K562 (cell line): Measurements from ENCODE around the gene CD1E. TPM values are rescaled to one million over a fixed set of nuclear protein-coding genes. Genes with fewer than 3 reads are reported as not detected.

ENCODE experiments used
- ATAC-seq: fragments of 200-7000 bp; cut with Tn5 transposase; 3 replicates; pipeline ENCODE4 v1.9.1; 2020; ENCODE audit warnings: moderate library complexity
- BruUV-seq: library from RNA; stranded (reverse); fragments of 400-500 nt; replicated peaks from 2 replicates; lab custom pipeline; 2021; lab: Mats Ljungman, UMichigan
- CTCF ChIA-PET: fragments of 300-600 bp; formaldehyde crosslinking; extraction: SDS; loops from one replicate; lab custom pipeline; 2021; ENCODE audit warnings: low intra/inter-chr PET ratio; lab: Yijun Ruan, JAX
- POLR2A ChIA-PET: fragments of 300-600, 350-650 bp; sonication (Branson Sonifier 250); formaldehyde crosslinking; extraction: SDS; loops from one replicate; lab custom pipeline; 2021; ENCODE audit warnings: antibody characterized with exemption, inconsistent platforms; lab: Yijun Ruan, JAX
- DNase-seq, 4 experiments: peaks; one replicate each; pipeline versions ENCODE4 v3.0.0 to v3.0.0-alpha.2; 2011 to 2018; ENCODE audit warnings: low spot score in 3 of 4, mixed read lengths in 3 of 4; ENCODE audit errors: extremely low read depth in 1 of 4
- FAIRE-seq: peaks from 2 replicates; lab custom pipeline; 2011; peaks lifted over from hg19 to GRCh38; lab: Jason Lieb, UNC
- H2AFZ ChIP-seq: 2 replicates; pipeline ENCODE4 v1.6.0; 2011; ENCODE audit warnings: low read depth, low read length, control low read depth, inconsistent platforms
- H3K27ac ChIP-seq: fragments of 200-600 bp; 3 replicates; pipeline ENCODE4 v1.8.0; 2011; ENCODE audit warnings: low read depth, mild to moderate bottlenecking, control low read depth, inconsistent platforms, low read length, moderate library complexity, mixed read lengths; ENCODE audit errors: extremely low read depth
- H3K27me3 ChIP-seq, 2 experiments: fragments of 300-600 bp in 1 of 2; 2 replicates in 1 of 2; 3 replicates in 1 of 2; pipeline versions ENCODE4 v1.6.0 to v1.8.0; 2011; ENCODE audit warnings: inconsistent platforms in 2 of 2, low read length in 2 of 2, mild to moderate bottlenecking in 1 of 2, mixed read lengths in 1 of 2, moderate library complexity in 1 of 2; ENCODE audit not compliant: control insufficient read depth in 2 of 2, insufficient read depth in 2 of 2
- H3K36me3 ChIP-seq: fragments of 300-600 bp; 3 replicates; pipeline ENCODE4 v1.8.0; 2011; ENCODE audit warnings: mild to moderate bottlenecking, low read length, inconsistent platforms; ENCODE audit not compliant: control insufficient read depth, insufficient read depth
- H3K4me1 ChIP-seq, 2 experiments: fragments of 200-600 bp in 1 of 2; replicated peaks in 1 of 2; 2 replicates in 1 of 2; 3 replicates in 1 of 2; pipeline versions ENCODE4 v1.5.1 to v1.8.0; 2011; ENCODE audit warnings: inconsistent platforms in 2 of 2, low read length in 2 of 2, mild to moderate bottlenecking in 1 of 2, mixed read lengths in 1 of 2, moderate library complexity in 1 of 2; ENCODE audit not compliant: control insufficient read depth in 2 of 2, insufficient read depth in 2 of 2
- H3K4me2 ChIP-seq: 2 replicates; pipeline ENCODE4 v1.6.1; 2011; ENCODE audit warnings: low read length, control low read depth, inconsistent platforms, mixed read lengths; ENCODE audit not compliant: insufficient read depth
- H3K4me3 ChIP-seq: fragments of 200-600 bp; sonication (generic), shearing (Covaris generic); 2 replicates; pipeline ENCODE4 v1.5.1; 2016; ENCODE audit warnings: control low read depth, inconsistent platforms
- H3K79me2 ChIP-seq: fragments of 200-600 bp; 3 replicates; pipeline ENCODE4 v1.8.0; 2011; ENCODE audit warnings: low read length, inconsistent platforms; ENCODE audit not compliant: control insufficient read depth, insufficient read depth
- H3K9ac ChIP-seq, 2 experiments: 2 replicates each; pipeline versions ENCODE4 v1.6.0 to v1.6.1; 2011; ENCODE audit warnings: low read depth in 2 of 2, low read length in 2 of 2, control low read depth in 1 of 2, inconsistent platforms in 1 of 2, mild to moderate bottlenecking in 1 of 2, mixed read lengths in 1 of 2; ENCODE audit not compliant: insufficient read depth in 1 of 2
- H3K9me1 ChIP-seq: one replicate; pipeline ENCODE4 v1.6.0; 2011; ENCODE audit warnings: inconsistent platforms, mild to moderate bottlenecking, low read length, moderate library complexity; ENCODE audit not compliant: control insufficient read depth, insufficient read depth
- H3K9me3 ChIP-seq: replicated peaks from 2 replicates; pipeline ENCODE4 v1.5.1; 2011; ENCODE audit warnings: low read depth, low read length, inconsistent platforms; ENCODE audit not compliant: control insufficient read depth, insufficient read depth
- H4K20me1 ChIP-seq: replicated peaks from 2 replicates; pipeline ENCODE4 v1.6.1; 2011; ENCODE audit warnings: low read length, inconsistent platforms, mixed read lengths; ENCODE audit not compliant: control insufficient read depth, insufficient read depth
- GABPB1 ChIP-seq: sonication (generic); formaldehyde crosslinking; IDR thresholded peaks from 2 replicates; pipeline ENCODE4 v1.8.0; 2022; ENCODE audit warnings: mild to moderate bottlenecking, missing genetic modification reagents
- HSF4 ChIP-seq: fragments of 250-450 bp; sonication (Bioruptor Pico); IDR thresholded peaks from 2 replicates; pipeline ENCODE4 v2.1.2; 2022; ENCODE audit warnings: mild to moderate bottlenecking, moderate library complexity, borderline replicate concordance
- ILF3 ChIP-seq: fragments of 450-650 bp; IDR thresholded peaks from 2 replicates; pipeline ENCODE4 v1.6.1; 2018; ENCODE audit warnings: antibody characterized with exemption, mild to moderate bottlenecking, moderate library complexity, borderline replicate concordance
- KHSRP ChIP-seq: fragments of 450-650 bp; IDR thresholded peaks from 2 replicates; pipeline ENCODE4 v1.6.1; 2017
- WGBS: fragments of 100-300 bp; shearing (Covaris generic); methylation state at CpG from one replicate; pipeline ENCODE4 v1.1.6; 2016; ENCODE audit warnings: low coverage, mixed read lengths; ENCODE audit not compliant: insufficient coverage; ENCODE audit errors: missing lambda C conversion rate; 5-methylcytosine and 5-hydroxymethylcytosine counted together
- in situ Hi-C: fragments of 300-500 bp; cut with MboI; formaldehyde crosslinking; loops from 4 replicates; pipeline ENCODE4 v1.15.0; 2018; ENCODE audit warnings: inconsistent platforms, mixed read lengths
- intact Hi-C: fragments of 100-400 bp; cut with micrococcal nuclease; formaldehyde crosslinking; loops from 2 replicates; pipeline ENCODE4 v1.14.2; 2022
- polyA plus RNA-seq, 8 experiments: library from polyadenylated mRNA; depleted of rRNA in 4 of 8; stranded (reverse) in 5 of 8; unstranded in 3 of 8; fragments of >200 nt; fragmentation: Nextera tagmentation in 2 of 8; fragmentation: Illumina TruSeq in 1 of 8; extraction: Ambion mirVana in 2 of 8; extraction: Trizol in 1 of 8; gene quantifications; 2 replicates each; pipeline versions ENCODE4 v1.2.1 to v1.2.3, GENCODE V29; 2011 to 2014; ENCODE audit warnings: inconsistent platforms in 1 of 8, missing spikeins in 1 of 8
- total RNA-seq, 7 experiments: library from RNA; depleted of rRNA in 6 of 7; stranded (reverse); fragments of >200 nt in 6 of 7; fragmentation: Illumina TruSeq in 2 of 7; extraction: Trizol in 2 of 7; gene quantifications; 2 replicates each; pipeline versions ENCODE4 v1.2.1 to v1.2.3, GENCODE V29; 2011 to 2021; ENCODE audit warnings: low replicate concordance in 1 of 7
- TF ChIP-seq, protein P1 (sequence below): fragments of 250-450 bp; sonication (Bioruptor Pico); IDR thresholded peaks from 2 replicates; pipeline ENCODE4 v1.4.0; 2020; ENCODE audit warnings: borderline replicate concordance
- TF ChIP-seq, protein P2 (sequence below), 2 experiments: IDR thresholded peaks; 2 replicates each; pipeline ENCODE4 v1.6.1; 2011; ENCODE audit warnings: borderline replicate concordance in 1 of 2, control low read depth in 1 of 2, low read depth in 1 of 2, low read length in 1 of 2, mild to moderate bottlenecking in 1 of 2, mixed read lengths in 1 of 2, moderate library complexity in 1 of 2; ENCODE audit not compliant: insufficient read depth in 1 of 2, insufficient read length in 1 of 2, poor library complexity in 1 of 2, severe bottlenecking in 1 of 2; ENCODE audit errors: extremely low read depth in 1 of 2
- TF ChIP-seq, protein P3 (sequence below): sonication (generic); formaldehyde crosslinking; IDR thresholded peaks from 2 replicates; pipeline ENCODE4 v1.8.1; 2022; ENCODE audit warnings: missing genetic modification reagents
- TF ChIP-seq, protein P4 (sequence below): fragments of 450-650 bp; IDR thresholded peaks from one replicate; pipeline ENCODE4 v1.6.1; 2018; ENCODE audit warnings: mild to moderate bottlenecking, moderate library complexity; ENCODE audit not compliant: partially characterized antibody
- TF ChIP-seq, protein P5 (sequence below), 2 experiments: fragments of 450-650 bp in 1 of 2; IDR thresholded peaks; 2 replicates each; pipeline ENCODE4 v1.6.1; 2011 to 2017; ENCODE audit warnings: low read depth in 2 of 2, antibody characterized with exemption in 1 of 2, borderline replicate concordance in 1 of 2, low read length in 1 of 2, mild to moderate bottlenecking in 1 of 2, mixed read lengths in 1 of 2; ENCODE audit not compliant: control insufficient read depth in 1 of 2
- TF ChIP-seq, protein P6 (sequence below): fragments of 250-450 bp; sonication (Bioruptor Pico); IDR thresholded peaks from 2 replicates; pipeline ENCODE4 v1.8.0; 2021; ENCODE audit warnings: mild to moderate bottlenecking, moderate library complexity

CD1E gene
- total and polyA plus RNA-seq, 9 of the 15 experiments (the other 6 are each of a cell fraction or from before 2014, with no cell fraction given) = not detected

DNA sequence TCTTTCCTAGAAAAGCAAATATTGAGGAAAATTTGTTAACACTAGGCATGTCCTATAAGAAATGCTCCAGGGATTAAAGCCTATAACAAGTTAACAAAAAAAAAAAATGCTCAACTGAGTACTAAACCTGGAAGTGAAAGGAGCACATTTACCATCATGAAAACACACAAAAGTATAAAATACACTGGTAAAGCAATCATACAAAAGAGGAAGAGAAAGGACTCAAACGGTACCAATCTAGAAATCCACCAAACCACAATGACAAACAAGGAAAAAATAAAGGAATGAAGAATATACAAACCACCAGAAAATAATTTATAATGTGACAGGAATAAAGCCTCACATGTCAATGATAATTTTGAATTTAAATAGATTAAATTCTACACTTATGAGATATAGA lies 21.2 kb downstream of the CD1E start:
- ChIA-PET CTCF (no interaction called here), POLR2A (no interaction called here)
- H3K36me3 ChIP-seq = no peaks in the 10 kb centered on the region
- H3K9ac ChIP-seq = no peak overlapping the region
- DNase-seq (no peak), FAIRE-seq (no peak), ATAC-seq (no peak)
- no peaks in the 10 kb centered on the region for H4K20me1 ChIP-seq
- H3K9me1 ChIP-seq = no peaks in the 10 kb centered on the region
- H3K4me2 ChIP-seq = no peak overlapping the region
- no peaks in the 10 kb centered on the region for H3K4me1 ChIP-seq
- H3K4me3 ChIP-seq = no peak overlapping the region
- in situ Hi-C loops (no loop called here), intact Hi-C loops (no loop called here)
- H3K27me3 ChIP-seq = no peaks in the 10 kb centered on the region
- H3K27ac ChIP-seq = no peak overlapping the region
- 0% methylated on average over 1 of the region's 1 CpG for WGBS
- no peaks in the 10 kb centered on the region for H3K9me3 ChIP-seq
- no TSS peak for BruUV-seq
- H3K79me2 ChIP-seq = no peaks in the 10 kb centered on the region
- no peak overlapping the region for H2AFZ ChIP-seq
- TF ChIP-seq, protein P1, sequence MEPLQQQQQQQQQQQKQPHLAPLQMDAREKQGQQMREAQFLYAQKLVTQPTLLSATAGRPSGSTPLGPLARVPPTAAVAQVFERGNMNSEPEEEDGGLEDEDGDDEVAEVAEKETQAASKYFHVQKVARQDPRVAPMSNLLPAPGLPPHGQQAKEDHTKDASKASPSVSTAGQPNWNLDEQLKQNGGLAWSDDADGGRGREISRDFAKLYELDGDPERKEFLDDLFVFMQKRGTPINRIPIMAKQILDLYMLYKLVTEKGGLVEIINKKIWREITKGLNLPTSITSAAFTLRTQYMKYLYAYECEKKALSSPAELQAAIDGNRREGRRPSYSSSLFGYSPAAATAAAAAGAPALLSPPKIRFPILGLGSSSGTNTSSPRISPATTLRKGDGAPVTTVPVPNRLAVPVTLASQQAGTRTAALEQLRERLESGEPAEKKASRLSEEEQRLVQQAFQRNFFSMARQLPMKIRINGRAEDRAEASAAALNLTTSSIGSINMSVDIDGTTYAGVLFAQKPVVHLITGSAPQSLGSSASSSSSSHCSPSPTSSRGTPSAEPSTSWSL (CRISPR knock-in tag) = no peak
- TF ChIP-seq GABPB1 (no peak), KHSRP (no peak), HSF4 (CRISPR knock-in tag) (no peak), ILF3 (no peak)
- TF ChIP-seq, protein P2, sequence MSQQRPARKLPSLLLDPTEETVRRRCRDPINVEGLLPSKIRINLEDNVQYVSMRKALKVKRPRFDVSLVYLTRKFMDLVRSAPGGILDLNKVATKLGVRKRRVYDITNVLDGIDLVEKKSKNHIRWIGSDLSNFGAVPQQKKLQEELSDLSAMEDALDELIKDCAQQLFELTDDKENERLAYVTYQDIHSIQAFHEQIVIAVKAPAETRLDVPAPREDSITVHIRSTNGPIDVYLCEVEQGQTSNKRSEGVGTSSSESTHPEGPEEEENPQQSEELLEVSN (IDR thresholded peaks at IDR 0.05; ENCODE audit: borderline replicate concordance in 1 of 2, extremely low read depth in 1 of 2, insufficient read depth in 1 of 2, insufficient read length in 1 of 2, low read depth in 1 of 2, low read length in 1 of 2, poor library complexity in 1 of 2, severe bottlenecking in 1 of 2) = no peak
- TF ChIP-seq, protein P3, sequence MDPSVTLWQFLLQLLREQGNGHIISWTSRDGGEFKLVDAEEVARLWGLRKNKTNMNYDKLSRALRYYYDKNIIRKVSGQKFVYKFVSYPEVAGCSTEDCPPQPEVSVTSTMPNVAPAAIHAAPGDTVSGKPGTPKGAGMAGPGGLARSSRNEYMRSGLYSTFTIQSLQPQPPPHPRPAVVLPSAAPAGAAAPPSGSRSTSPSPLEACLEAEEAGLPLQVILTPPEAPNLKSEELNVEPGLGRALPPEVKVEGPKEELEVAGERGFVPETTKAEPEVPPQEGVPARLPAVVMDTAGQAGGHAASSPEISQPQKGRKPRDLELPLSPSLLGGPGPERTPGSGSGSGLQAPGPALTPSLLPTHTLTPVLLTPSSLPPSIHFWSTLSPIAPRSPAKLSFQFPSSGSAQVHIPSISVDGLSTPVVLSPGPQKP (CRISPR knock-in tag) = no peak
- TF ChIP-seq, protein P4, sequence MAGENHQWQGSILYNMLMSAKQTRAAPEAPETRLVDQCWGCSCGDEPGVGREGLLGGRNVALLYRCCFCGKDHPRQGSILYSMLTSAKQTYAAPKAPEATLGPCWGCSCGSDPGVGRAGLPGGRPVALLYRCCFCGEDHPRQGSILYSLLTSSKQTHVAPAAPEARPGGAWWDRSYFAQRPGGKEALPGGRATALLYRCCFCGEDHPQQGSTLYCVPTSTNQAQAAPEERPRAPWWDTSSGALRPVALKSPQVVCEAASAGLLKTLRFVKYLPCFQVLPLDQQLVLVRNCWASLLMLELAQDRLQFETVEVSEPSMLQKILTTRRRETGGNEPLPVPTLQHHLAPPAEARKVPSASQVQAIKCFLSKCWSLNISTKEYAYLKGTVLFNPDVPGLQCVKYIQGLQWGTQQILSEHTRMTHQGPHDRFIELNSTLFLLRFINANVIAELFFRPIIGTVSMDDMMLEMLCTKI = no peak
- TF ChIP-seq, protein P5, sequence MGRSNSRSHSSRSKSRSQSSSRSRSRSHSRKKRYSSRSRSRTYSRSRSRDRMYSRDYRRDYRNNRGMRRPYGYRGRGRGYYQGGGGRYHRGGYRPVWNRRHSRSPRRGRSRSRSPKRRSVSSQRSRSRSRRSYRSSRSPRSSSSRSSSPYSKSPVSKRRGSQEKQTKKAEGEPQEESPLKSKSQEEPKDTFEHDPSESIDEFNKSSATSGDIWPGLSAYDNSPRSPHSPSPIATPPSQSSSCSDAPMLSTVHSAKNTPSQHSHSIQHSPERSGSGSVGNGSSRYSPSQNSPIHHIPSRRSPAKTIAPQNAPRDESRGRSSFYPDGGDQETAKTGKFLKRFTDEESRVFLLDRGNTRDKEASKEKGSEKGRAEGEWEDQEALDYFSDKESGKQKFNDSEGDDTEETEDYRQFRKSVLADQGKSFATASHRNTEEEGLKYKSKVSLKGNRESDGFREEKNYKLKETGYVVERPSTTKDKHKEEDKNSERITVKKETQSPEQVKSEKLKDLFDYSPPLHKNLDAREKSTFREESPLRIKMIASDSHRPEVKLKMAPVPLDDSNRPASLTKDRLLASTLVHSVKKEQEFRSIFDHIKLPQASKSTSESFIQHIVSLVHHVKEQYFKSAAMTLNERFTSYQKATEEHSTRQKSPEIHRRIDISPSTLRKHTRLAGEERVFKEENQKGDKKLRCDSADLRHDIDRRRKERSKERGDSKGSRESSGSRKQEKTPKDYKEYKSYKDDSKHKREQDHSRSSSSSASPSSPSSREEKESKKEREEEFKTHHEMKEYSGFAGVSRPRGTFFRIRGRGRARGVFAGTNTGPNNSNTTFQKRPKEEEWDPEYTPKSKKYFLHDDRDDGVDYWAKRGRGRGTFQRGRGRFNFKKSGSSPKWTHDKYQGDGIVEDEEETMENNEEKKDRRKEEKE (IDR thresholded peaks at IDR 0.05; ENCODE audit: borderline replicate concordance in 1 of 2, control insufficient read depth in 1 of 2, low read depth in 2 of 2, low read length in 1 of 2) = no peak
- TF ChIP-seq, protein P6, sequence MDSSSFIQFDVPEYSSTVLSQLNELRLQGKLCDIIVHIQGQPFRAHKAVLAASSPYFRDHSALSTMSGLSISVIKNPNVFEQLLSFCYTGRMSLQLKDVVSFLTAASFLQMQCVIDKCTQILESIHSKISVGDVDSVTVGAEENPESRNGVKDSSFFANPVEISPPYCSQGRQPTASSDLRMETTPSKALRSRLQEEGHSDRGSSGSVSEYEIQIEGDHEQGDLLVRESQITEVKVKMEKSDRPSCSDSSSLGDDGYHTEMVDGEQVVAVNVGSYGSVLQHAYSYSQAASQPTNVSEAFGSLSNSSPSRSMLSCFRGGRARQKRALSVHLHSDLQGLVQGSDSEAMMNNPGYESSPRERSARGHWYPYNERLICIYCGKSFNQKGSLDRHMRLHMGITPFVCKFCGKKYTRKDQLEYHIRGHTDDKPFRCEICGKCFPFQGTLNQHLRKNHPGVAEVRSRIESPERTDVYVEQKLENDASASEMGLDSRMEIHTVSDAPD = no peak
